GM20000 (cell line): ENCODE measurements around the gene GPR78.

Source experiments
- DNase-seq: peaks from one replicate; pipeline ENCODE4 v3.0.0; 2012; ENCODE audit warnings: low spot score
- CTCF ChIP-seq: IDR thresholded peaks from 2 replicates; pipeline ENCODE4 v1.5.1; 2012; ENCODE audit warnings: mild to moderate bottlenecking, control low read depth; ENCODE audit errors: extremely low read depth, missing control alignments

The GPR78 gene

GRCh38 chr4:8547912-8548730 is 32.1 kb upstream of the GPR78 start:
- DNase-seq, result no peak
- TF ChIP-seq CTCF, result no peak

- no peak for DNase-seq
- no peak for TF ChIP-seq CTCF
Measured at GRCh38 chr4:8548731-8549351, 31.4 kb upstream of the GPR78 start.

- no peak for TF ChIP-seq CTCF
- DNase-seq, result no peak
Measured at GRCh38 chr4:8549352-8549931, 30.8 kb upstream of the GPR78 start.

GRCh38 chr4:8550691-8551090 is 29.5 kb upstream of the GPR78 start:
- no peak for DNase-seq
- no peak for TF ChIP-seq CTCF

- no peak for DNase-seq
- TF ChIP-seq CTCF, result no peak
Measured at GRCh38 chr4:8552024-8552423, 28.2 kb upstream of the GPR78 start.

- DNase-seq, result no peak
- no peak for TF ChIP-seq CTCF
Measured at GRCh38 chr4:8552581-8553205, 27.5 kb upstream of the GPR78 start.

- no peak for DNase-seq
- no peak for TF ChIP-seq CTCF
Measured at GRCh38 chr4:8553216-8553615, 27.0 kb upstream of the GPR78 start.
